Skin epidermis (tissue), 12 donors: ENCODE results near the gene OPN4.

ENCODE experiments used
- H3K27ac ChIP-seq, 21 experiments: fragments of 200-600 bp; sonication (generic) in 11 of 21; one replicate each; pipeline ENCODE4 v1.5.0; 2020; ENCODE audit warnings: mild to moderate bottlenecking in 3 of 21, inconsistent platforms in 2 of 21, moderate library complexity in 2 of 21
- H3K4me3 ChIP-seq, 7 experiments: fragments of 200-600 bp; sonication (generic) in 2 of 7; one replicate each; pipeline ENCODE4 v1.5.0; 2020; ENCODE audit warnings: inconsistent platforms in 2 of 7, mild to moderate bottlenecking in 2 of 7, moderate library complexity in 1 of 7

OPN4 gene

GRCh38 chr10:86673216-86673826 is 19.0 kb downstream of the OPN4 start:
- Histone ChIP-seq H3K27ac (peak overlapping the region in 2 of 21 experiments; percentile 13 to 29), H3K4me3 (no peak overlapping the region)

GRCh38 chr10:86673827-86674581 is 19.7 kb downstream of the OPN4 start:
- no peak overlapping the region for H3K4me3 ChIP-seq

GRCh38 chr10:86674912-86675311 is 20.6 kb downstream of the OPN4 start:
- Histone ChIP-seq H3K4me3 (no peak overlapping the region), H3K27ac (no peak overlapping the region)

More at GRCh38 chr10:86673827-86674581, 19.7 kb downstream of the OPN4 start:
- H3K27ac ChIP-seq = no peak overlapping the region

GRCh38 chr10:86677374-86677773 is 23.0 kb downstream of the OPN4 start:
- Histone ChIP-seq H3K4me3 (no peak overlapping the region), H3K27ac (no peak overlapping the region)

- H3K4me3 ChIP-seq = no peak overlapping the region
- no peak overlapping the region for H3K27ac ChIP-seq
These were observed 24.8 kb downstream of the OPN4 start for GRCh38 chr10:86678999-86679792.

GRCh38 chr10:86681047-86681446 is 26.7 kb downstream of the OPN4 start:
- Histone ChIP-seq H3K4me3 (no peak overlapping the region), H3K27ac (no peak overlapping the region)

DNA sequence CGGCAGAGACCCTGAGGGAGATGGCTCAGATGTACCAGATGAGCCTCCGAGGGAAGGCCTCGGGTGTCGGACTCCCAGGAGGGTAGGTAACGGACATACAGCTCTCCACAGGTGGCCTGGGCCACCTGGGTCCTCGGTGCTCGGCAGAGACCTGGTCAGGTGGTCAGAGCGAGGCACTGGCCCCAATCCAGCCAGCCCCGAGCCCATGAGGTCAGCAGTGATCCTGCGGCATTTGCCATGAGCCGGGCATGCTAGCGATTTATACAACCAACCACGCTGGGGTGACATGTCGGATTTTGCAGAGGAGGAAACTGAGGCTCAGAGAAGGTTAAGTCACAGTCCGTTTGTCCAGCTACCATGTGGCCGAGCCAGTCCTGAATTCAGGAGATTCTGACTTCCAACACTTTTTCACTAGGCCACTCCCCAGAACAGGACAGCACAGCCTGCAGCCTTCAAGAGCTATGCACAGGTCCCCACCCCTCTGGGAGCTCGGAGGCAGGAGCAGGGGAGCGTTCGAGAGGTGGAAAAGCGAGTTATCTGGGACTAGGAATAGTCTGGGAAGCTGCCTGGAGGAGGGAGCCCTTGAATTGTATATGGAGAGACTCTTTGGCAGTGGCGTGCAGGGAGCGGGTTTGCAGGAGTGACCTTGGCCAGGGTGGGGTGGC is 27.5 kb downstream of the OPN4 start:
- Histone ChIP-seq H3K4me3 (no peak overlapping the region), H3K27ac (no peak overlapping the region)

DNA sequence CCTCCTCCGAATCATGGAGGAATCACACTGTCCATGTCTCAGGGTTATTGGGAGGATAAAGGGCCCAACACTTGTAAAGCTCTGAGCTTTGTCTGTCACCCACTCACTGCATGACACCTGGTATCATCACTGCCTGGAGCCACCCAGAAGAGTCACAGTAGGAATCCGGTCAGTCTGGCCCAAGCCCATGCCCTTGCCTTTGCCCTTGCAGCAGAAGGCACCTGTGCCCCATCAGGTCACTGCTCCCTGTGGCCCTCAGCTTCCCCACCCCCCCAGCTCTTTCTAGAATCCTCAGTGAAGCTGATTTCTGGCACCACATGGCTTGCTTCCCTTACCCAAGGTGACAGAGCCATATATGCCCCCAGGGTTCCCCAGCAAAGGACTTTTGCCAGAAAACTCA is 28.3 kb downstream of the OPN4 start:
- Histone ChIP-seq H3K4me3 (no peak overlapping the region), H3K27ac (no peak overlapping the region)

GRCh38 chr10:86684331-86685097 is 30.2 kb downstream of the OPN4 start:
- H3K27ac ChIP-seq = peak overlapping the region in 1 of 21 experiments; percentile 11
- no peak overlapping the region for H3K4me3 ChIP-seq

GRCh38 chr10:86685416-86685815 is 31.1 kb downstream of the OPN4 start:
- no peak overlapping the region for H3K27ac ChIP-seq
- no peak overlapping the region for H3K4me3 ChIP-seq

DNA sequence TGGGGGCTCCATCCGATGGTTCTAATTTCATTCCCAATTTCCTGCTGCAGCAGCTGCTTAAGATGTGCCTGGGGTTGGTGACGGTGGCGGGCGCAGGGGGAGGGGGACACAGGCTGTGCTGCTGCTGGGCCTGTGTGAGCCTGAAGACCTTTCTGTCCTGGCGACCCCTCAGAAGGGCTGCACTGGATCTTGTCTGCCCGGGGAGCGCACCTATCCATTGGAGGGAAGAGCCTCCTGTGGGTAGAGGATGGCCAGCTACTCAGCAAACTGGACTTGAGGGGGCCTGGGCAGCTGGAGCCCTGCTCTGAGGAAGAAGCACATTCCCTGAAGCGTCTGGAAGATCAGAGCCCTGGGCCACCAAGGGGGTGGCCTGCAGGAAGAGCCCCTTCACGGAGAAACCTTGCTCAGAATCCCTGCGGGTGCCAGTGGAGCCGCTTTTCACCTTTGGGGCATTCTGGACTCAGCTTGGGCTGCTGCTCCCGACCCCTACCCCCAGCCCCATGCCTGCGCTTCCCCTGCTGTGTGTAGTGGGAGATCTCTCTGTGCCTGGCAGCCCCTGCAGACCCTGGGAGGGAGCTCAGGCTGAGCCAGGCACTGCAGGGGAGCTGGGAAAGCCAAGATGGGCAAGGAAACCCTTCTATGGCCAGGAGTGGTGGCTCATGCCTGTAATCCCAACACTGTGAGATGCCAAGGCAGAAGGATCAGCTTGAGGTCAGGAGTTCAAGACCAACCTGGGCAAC is 31.7 kb downstream of the OPN4 start:
- no peak overlapping the region for H3K27ac ChIP-seq
- H3K4me3 ChIP-seq = no peak overlapping the region

DNA sequence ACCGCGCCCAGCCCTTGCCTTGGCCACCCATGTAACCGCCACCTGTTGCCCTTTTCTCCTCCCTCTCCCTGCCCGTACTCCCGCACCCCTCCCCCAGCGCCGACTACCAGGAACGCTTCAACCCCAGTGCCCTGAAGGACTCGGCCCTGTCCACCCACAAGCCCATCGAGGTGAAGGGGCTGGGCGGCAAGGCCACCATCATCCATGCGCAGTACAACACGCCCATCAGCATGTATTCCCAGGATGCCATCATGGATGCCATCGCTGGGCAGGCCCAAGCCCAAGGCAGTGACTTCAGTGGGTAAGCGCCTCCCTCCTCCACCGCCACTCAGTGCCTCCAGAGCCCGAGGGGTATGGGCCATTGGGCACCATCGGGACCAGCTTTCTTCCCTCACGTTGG is 32.6 kb downstream of the OPN4 start:
- no peak overlapping the region for H3K4me3 ChIP-seq
- peak overlapping the region in 3 of 21 experiments; percentile 18 to 52 (median 39) for H3K27ac ChIP-seq

DNA sequence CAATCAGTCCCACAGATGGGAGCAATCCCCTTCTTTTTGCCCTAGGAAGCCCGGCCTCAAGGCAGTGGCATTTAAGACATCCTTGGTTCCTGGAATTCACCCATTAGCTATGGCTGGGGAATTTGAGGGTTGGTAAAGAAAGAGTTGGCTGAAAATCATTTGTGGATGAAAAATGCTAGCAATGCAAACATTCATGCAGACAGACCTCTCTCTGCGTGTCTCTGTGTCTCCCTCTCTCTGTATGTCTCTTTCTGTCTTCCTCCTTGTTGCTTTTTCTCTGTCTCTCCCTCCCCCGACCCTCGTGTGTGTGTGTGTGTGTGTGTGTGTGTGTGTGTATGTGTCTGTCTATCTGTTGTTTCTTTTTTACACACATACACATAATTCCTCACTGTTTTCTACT is 33.4 kb downstream of the OPN4 start:
- Histone ChIP-seq H3K27ac (peak overlapping the region in 5 of 21 experiments; percentile 9 to 52 (median 35)), H3K4me3 (no peak overlapping the region)

- no peak overlapping the region for H3K4me3 ChIP-seq
- peak overlapping the region in 2 of 21 experiments; percentile 24 to 35 for H3K27ac ChIP-seq
These were observed 34.1 kb downstream of the OPN4 start for GRCh38 chr10:86688398-86688921.

DNA sequence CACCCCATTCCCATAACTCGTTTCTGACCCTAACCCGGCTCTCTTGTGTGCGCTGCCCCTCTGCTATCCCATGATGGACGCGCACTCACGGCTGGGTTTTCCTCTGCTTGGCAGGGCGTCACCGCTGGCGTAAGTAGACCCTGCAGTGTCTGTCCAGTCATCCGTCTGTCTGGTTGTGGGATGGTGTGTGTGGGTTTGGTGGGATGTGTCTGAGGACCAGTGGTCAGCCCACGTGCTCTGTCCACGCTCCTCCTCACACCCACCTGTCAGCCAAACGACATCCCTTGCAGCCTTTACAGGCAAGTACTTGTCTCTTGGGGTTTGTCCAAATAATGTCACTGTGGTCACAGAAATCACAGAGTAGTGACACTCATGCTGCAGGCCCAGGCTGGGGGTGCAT is 34.8 kb downstream of the OPN4 start:
- no peak overlapping the region for H3K27ac ChIP-seq

DNA sequence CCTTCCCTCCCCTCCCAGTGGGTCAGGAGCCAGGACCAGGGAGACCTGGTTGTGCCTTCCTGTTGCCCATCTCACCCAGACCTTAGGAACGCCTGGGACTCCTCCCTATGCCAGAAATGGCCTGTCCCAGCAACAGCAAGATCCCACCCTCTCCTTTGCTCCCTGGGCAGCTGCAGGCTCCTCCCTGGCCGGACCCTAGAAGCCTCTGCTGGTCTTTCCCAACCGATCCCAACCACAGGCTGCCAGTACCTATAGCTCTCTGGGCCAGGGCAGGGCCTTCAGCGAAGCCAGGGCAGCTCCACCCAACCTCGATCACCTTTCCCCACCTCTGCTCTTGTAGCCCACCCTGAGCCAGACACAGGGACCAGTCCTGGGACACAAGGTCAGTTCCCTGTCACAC is 35.9 kb downstream of the OPN4 start:
- H3K27ac ChIP-seq = no peak overlapping the region

More for the DNA sequence above, 34.8 kb downstream of the OPN4 start:
- no peak overlapping the region for H3K4me3 ChIP-seq

GRCh38 chr10:86690657-86691084 is 36.3 kb downstream of the OPN4 start:
- H3K27ac ChIP-seq = peak overlapping the region in 1 of 21 experiments; percentile 1
- no peak overlapping the region for H3K4me3 ChIP-seq

More for the DNA sequence above, 35.9 kb downstream of the OPN4 start:
- no peak overlapping the region for H3K4me3 ChIP-seq

GRCh38 chr10:86691333-86692022 is 37.1 kb downstream of the OPN4 start:
- H3K4me3 ChIP-seq = no peak overlapping the region
- no peak overlapping the region for H3K27ac ChIP-seq
